GM19351 (cell line): ENCODE results near the gene SRC.

Experiments used
- ATAC-seq: cut with Tn5 transposase; IDR thresholded peaks from one replicate; pipeline ENCODE4 v1.9.1; 2021; ENCODE audit warnings: mild to moderate bottlenecking, moderate library complexity; ENCODE audit not compliant: unreplicated experiment

SRC gene

DNA sequence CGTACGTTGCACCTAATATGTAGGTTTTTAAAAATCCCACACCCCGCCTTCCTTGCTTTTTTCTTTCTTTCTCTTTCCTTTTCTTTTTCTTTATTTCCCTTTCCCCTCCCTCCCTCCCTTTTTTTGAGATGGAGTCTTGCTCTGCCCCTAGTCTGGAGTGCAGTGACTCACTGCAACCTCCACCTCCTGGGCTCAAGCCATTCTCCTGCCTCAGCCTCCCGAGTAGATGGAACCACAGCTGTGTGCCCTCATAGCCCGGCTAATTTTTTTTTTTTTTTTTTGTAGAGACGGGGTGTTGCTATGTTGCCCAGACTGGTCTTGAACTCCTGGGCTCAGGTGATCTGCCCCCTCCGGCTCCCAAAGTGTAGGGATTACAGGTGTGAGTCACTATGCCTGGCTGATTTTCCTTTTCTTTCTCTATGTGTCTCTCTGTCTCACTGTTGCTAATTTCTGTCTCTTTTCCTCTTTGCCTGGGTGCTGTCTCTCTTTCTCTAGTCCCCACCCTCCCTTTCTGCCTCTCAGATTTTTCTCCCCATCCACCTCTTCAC is 61.2 kb downstream of the SRC start:
- ATAC-seq: no peak

DNA sequence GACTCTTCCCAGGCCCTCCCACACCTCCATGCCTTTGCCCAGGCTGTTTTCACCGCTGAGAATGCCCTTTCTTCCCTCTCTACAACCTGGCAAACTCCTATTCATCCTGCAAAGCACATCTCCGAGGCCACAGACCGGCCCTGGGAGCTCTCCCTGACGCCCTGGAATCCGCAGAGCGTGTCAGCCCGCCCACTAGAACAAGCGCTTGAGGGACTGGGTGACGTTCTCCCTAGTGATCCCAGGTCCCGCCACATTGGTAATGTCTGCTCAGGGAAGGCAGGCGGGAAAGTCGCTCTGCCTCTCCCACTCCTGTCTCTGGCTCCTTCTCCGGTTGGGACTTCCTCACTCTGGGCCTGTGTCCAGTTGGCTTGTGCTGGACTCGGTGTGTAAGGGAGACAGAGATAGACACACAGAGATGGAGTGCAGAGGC is 61.6 kb downstream of the SRC start:
- ATAC-seq: no peak

GRCh38 chr20:37408302-37409193 is 62.6 kb downstream of the SRC start:
- no peak for ATAC-seq

DNA sequence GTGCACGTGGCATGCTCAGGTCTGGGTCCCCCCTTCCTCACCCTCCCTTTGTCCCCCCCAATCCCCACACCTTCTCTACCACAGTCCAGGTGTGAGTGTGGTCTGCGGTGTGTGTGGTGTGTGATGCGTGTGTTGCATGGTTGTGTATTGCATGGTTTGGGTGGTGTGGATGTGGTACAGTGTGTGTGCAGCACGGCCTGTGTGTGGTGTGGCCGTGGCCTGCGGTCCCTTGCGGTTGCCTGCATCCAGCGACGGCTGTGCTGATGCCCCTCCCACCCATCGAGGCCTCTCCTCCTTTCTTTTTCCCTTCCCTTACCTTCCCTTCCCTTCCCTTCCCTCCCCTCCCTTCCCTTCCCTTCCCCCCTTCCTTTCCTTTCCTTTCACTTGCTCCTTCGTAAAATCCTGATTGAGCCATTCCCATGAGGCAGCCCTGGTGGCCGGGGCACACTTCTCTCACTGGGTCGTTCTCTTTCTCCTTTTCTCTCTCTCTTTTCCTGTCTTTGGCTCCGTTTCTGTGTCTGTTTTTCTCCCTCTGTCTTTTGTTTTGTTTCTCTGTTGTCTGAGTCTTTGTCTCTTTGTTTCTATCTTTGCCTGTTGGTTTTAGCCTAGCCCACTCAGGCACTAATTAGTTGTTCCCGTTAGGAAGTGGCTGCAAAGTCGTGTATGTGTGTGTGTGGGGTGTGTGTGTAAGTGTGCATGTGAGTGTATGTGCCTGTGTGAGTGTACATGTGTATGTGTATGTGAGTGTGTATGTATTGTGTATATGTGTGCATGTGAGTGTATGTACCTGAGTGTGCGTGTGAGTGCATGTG is 65.7 kb downstream of the SRC start:
- ATAC-seq: no peak

GRCh38 chr20:37413023-37413334 is 67.0 kb downstream of the SRC start:
- ATAC-seq: no peak

- no peak for ATAC-seq
Observed at GRCh38 chr20:37413379-37413778, 67.4 kb downstream of the SRC start.

DNA sequence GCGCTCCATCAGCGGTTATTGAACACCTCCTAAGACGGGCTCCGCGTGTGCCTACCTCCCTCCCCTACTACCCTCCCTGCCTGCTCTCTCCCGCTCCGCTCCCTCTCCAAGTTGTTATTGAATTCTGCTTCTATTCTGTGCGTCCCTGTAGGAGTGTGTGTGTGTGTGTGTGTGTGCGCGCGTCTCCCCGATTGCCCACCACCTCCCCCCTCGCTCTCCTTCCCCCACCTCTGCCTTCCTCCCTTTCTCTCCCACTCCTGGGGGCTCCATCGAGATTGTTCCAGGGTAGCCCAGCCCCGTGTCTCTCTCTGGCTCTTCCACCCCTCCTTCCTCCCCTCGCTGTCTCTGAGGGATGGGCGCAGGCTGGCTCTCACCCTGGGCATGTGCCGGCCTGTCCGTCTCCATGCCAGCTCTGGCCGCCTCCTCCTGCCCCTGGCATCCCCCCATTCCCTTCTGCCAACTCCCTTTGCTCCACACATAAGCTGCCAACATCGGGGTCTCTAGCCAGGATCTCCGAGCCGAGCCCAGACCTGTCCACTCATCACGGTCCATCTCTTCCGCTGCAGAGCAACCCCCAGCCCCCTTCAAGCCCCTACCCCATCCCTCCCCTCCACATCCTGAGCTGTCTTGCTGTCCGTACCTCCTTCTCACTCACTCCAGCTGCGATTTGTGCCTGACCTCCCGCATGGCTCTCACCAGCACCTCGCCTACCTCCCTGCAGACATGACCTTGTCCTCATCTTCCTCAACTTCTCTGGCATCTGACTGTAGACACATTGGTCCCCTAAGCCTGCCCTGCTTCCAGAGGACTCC is 68.5 kb downstream of the SRC start:
- ATAC-seq: no peak

- ATAC-seq: no peak
Observed at GRCh38 chr20:37415118-37416085, 69.5 kb downstream of the SRC start.

GRCh38 chr20:37416100-37416847 is 70.3 kb downstream of the SRC start:
- ATAC-seq: no peak

GRCh38 chr20:37416848-37417616 is 71.1 kb downstream of the SRC start:
- ATAC-seq: no peak

GRCh38 chr20:37417617-37418467 is 71.9 kb downstream of the SRC start:
- no peak for ATAC-seq

GRCh38 chr20:37418591-37419109 is 72.7 kb downstream of the SRC start:
- no peak for ATAC-seq

- no peak for ATAC-seq
Observed at GRCh38 chr20:37419307-37419706, 73.4 kb downstream of the SRC start.

GRCh38 chr20:37419774-37420542 is 74.0 kb downstream of the SRC start:
- no peak for ATAC-seq

DNA sequence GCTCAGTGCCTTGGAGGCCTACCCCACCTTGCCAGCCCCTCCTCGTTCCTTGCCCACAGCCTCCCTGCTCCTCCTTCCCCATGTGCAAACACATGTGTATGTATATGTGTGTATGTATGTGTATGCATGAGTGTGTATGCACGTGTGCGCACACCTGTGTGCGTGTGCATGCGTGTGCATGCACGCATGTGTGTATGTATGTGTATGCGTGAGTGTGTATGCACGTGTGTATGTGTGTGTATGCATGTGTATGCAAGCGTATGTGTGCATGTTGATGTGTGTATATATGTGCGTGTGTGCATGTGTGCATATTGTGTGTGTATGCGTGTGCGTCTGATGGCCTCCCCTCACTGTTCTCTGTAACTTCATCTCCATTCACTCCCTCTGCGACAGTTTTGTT is 74.7 kb downstream of the SRC start:
- no peak for ATAC-seq

DNA sequence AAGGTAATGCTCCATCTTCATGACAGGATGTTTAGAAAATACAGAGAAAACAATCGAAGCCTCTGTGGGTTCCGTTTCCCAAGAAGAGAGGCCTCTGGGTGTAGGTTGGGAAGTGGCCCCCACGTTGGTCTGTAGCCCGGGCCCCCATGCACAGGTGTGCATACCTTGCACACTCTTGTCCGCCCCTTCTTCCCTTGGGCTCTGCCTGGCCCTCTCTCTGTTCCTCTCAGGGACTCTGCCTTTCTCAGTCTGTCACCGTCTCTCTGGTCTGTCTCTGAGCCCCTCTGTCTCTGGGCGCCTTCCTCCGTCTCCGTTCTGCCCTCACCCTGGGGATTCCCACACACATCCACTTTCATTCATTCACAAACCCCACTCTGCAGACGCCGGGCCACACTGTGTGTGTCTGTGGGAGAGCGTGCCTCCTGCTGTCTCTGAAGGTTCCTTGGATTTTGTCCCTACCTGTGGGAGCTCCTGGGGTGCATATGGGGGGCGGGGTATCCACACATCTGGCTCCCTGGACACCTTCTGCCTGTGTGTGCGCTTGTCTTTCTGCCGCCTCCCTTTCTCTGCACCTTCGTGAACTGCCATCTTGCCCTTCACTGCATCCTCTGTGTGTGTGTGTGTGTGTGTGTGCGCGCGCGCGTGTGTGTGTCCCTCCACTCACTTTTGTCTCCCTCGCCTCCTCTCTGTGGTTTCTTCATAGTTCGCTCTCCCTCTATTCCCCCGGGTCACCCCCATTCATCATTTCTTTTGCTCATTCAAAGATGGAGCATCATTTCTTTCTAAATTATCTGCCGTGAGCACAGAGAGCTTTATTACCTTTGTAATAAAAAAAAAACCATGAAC is 75.3 kb downstream of the SRC start:
- ATAC-seq: no peak
